Ramos (cell line): ENCODE data around the gene SBF2.

Experiments used
- in situ Hi-C: fragments of 300-500 bp; cut with MboI; formaldehyde crosslinking; loops from one replicate; pipeline ENCODE4 v1.14.3; 2022; ENCODE audit warnings: low sequenced_read_pairs; ENCODE audit not compliant: unreplicated experiment

The SBF2 gene

DNA sequence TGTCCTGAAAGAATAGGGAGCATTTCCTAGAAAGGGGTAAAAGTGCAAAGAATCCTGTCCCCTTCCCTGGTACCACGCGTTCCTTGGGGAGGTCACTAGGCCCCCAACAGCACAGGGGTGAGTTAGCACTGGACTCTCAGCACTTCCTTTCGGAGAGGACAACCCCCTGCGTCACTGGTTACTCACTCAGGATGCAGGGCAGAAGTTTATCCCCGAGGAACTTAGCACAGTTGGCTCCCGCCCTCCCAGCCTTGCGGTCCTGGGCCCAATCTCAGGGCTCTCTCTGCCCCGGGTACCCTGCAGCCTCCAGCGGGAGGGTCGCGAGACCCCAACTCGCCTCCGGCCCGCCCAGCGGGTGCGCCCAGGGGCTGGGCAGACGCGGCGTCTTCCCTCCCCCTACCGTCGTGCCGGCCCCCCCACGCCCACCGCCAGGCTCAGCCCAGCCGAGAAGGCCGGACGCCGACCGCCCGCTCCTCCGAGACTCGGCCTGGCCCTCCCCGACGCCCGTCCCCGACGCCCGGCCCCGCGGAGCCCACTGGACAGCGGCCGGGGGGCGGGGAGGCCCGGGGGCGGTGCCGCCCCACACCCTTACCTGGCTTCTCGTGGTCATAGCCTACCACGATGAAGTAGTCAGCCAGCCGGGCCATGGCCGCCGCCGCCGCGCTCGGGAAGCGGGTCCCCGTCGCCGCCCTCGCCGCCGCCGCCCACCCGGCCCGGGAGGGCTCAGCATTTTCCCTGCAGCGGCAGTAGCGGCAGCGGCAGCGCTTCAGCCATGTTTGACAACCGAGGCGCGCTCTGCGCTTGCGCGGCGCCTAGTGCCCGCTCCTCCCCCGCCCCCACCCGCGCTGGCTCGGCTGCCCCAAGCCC lies at the start of gene SBF2:
Gene SBF2, minus strand, starts transcription at position 797 of the 867 bp plus-strand sequence. Its CDS starts 150 bp downstream, at position 647.
- in situ Hi-C loops: no loop called here

DNA sequence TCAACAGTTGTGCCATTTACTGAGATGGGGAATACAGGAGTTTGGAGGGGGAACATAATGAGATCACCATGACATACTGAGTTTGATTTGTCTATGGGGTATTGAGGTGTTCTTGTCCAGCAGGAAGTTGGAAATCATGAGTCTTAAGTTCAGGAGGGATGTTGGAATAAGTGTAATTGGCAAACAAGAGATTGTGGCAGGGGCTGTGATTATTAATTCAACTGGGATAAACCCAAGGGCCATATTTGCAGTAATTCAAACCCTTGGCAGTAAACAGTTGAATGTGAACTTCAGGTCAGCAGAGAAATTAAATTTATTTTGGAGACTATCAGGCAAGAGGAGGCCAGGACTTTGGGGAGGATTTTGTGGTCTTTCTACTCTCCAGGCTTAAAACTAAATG lies 44.3 kb upstream of the SBF2 start:
- in situ Hi-C loops: no loop called here

GRCh38 chr11:10333490-10333889 lies 39.5 kb upstream of the SBF2 start:
- in situ Hi-C loops: no loop called here

- in situ Hi-C loops: no loop called here
Observed at GRCh38 chr11:10331548-10332289, 37.7 kb upstream of the SBF2 start.

GRCh38 chr11:10329935-10330334 lies 35.9 kb upstream of the SBF2 start:
- in situ Hi-C loops: loop anchor here (10.0 kb wide), 1 partner anchor 125 kb away; no protein-coding TSS in a partner anchor

DNA sequence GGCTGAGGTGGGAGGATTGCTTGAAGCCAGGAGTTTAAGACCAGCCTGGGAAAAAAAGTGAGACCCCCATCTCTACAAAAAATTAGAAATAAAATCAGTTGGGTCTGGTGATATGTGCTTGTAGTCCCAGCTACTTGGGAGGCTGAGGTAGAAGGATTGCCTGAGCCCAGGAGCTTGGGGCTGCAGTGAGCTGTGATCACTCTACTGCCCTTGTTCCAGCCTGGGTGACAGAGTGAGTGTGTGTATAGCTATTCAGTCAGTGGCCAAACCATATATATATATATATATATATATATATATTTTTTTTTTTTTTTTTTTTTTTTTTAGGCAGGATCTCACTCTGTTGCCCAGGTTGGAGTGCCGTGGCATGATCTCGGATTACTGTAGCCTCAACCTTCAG lies 35.3 kb upstream of the SBF2 start:
- in situ Hi-C loops: loop anchor here (10.0 kb wide), 1 partner anchor 125 kb away; no protein-coding TSS in a partner anchor

- in situ Hi-C loops: loop anchor here (10.0 kb wide), 1 partner anchor 124 kb away; no protein-coding TSS in a partner anchor
Observed at GRCh38 chr11:10328314-10329098, 34.5 kb upstream of the SBF2 start.

- in situ Hi-C loops: loop anchor here (10.0 kb wide), 1 partner anchor 122 kb away; no protein-coding TSS in a partner anchor
Observed at GRCh38 chr11:10327254-10327653, 33.2 kb upstream of the SBF2 start.

DNA sequence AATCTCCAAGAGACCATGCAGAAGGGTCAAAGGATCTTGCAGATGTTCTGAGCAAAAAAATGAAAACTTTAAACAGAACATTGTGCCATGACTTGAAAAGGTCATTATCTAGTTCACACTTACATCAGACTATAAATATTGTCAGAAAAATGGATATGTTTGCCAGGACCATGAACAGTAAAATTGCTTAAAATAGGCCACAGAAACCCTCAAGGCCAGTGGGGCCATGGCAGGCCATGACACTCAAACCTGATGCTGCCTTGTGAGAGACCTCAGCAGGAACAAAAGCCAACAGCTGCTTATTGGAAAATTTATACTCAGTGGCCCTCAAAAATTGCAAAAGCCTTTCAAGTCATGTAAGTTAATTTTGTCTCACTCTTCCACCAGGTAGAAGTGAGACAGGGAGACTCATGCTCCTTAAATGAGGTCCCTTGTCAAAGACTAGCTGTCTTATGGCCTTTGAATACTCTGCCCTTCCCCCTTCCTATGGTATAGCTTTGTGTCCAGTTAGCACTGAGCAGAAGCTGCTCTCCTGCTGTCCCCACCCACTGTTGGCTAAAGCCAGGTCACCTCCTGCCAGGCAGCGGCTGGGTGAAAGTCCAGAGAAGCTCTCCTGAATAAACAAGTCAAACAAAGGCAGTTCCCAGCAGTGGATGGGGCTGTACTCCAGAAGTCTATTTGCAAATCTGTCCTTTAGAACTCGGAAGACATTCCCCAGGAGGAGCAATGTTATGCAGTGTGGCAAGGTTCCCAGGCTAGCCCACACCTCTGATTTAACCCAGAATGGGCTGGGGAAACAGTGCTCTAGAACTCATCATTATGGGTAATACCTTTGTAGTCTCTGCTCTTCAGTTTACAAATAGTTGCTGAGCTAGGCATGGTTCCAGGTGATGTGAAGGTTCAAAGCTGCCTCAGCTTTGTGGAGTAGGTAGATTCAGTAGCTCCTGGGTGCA lies 32.3 kb upstream of the SBF2 start:
- in situ Hi-C loops: loop anchor here (10.0 kb wide), 1 partner anchor 121 kb away; no protein-coding TSS in a partner anchor

DNA sequence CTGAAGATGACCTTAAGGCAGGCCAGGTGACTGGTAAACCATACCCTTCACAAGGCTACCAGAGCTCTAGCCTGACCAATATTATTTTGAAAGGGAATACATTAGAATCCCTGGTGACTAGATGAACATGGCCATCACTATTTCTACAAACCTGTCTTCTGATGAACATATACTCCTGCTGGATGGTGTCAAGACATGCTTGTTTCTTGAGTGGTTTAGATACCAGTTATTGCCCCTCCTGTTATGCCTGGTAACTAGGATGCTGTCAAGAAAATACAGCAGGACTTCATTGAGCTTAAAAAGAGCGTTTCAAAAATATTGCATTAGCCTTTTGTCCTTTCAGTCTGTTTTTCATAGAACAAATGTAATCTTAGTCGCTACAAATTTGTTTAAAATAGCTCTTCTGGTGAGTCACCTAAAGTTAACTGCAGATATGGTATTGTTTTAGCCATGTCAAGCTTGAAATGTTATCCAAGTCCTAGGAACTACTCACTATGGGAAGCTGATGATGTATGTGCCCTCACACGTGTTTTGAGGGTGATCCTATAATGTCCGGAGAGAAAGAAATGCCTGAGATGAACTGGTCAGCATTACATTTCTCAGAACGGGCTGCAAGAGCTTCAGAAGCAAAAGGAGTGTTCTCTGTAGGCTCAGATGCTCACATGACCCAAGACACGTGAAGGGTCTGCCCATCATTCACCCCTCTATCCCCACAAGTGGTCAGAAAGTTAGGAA lies 31.4 kb upstream of the SBF2 start:
- in situ Hi-C loops: loop anchor here (10.0 kb wide), 1 partner anchor 121 kb away; no protein-coding TSS in a partner anchor

GRCh38 chr11:10324474-10324873 lies 30.5 kb upstream of the SBF2 start:
- in situ Hi-C loops: loop anchor here (5.0 to 10.0 kb wide), 2 partner anchors 120 to 562 kb away; no protein-coding TSS in a partner anchor

GRCh38 chr11:10323793-10324170 lies 29.8 kb upstream of the SBF2 start:
- in situ Hi-C loops: loop anchor here (5.0 to 10.0 kb wide), 2 partner anchors 119 to 561 kb away; no protein-coding TSS in a partner anchor

- in situ Hi-C loops: loop anchor here (5.0 to 10.0 kb wide), 2 partner anchors 118 to 561 kb away; no protein-coding TSS in a partner anchor
Observed at GRCh38 chr11:10322830-10323792, 29.1 kb upstream of the SBF2 start.

GRCh38 chr11:10322401-10322800 lies 28.4 kb upstream of the SBF2 start:
- in situ Hi-C loops: loop anchor here (5.0 to 10.0 kb wide), 2 partner anchors 118 to 560 kb away; no protein-coding TSS in a partner anchor

DNA sequence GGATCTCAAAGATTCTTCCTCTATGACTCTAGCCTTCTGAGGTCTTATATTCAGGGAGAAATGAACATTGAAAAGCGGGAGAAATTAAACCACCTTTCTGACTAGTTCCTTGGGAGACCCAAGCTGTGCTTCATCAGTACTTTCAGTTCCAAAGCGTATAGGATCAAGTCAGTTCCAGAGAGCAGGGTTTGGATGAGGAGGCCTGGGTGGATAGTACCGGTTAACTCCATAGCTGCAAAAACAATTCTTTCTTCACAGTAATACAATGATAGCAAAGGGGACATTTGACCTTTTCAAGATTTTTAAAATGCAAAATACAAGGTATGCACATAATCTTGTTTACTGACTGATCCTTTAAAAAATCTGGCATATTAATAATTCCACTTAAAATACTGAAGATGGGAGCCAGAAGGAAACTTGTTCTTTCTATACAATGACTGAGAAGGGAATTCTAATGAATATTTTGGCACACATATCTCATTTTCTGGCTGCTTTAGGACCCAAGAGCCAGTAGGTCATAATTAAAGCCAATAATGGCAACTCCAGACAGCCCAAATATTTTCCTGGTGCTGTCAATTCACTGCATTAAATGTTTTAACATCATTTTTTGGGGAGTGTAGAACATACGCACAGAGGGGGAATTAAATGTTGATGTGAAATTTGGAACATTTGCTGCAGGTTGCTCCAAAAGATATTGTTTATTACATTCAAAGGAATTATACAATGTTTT lies 26.9 kb upstream of the SBF2 start:
- in situ Hi-C loops: loop anchor here (5.0 to 10.0 kb wide), 2 partner anchors 116 to 559 kb away; no protein-coding TSS in a partner anchor
